ENCODE measurements around the gene KCNAB1. TPM values are rescaled to one million over a fixed set of nuclear protein-coding genes. Genes with fewer than 3 reads are reported as not detected.
A peak's percentile ranks its signal among the peaks of the same experiment; 100 is the strongest.

KCNAB1 gene
- total RNA-seq, 1 donor from 2014 or later = 16.5 TPM

- no peaks in the 10 kb centered on the region for H3K27me3 Mint-ChIP-seq (ENCODE audit: unreplicated experiment)
- no peaks in the 10 kb centered on the region for H3K36me3 Mint-ChIP-seq (ENCODE audit: unreplicated experiment)
- peaks cover 8% of the 10 kb centered on the region for H3K4me1 Mint-ChIP-seq (ENCODE audit: low read depth, unreplicated experiment)
- H3K4me3 Mint-ChIP-seq (ENCODE audit: unreplicated experiment) = no peak overlapping the region
- no peak for DNase-seq
- TF ChIP-seq, protein P1, sequence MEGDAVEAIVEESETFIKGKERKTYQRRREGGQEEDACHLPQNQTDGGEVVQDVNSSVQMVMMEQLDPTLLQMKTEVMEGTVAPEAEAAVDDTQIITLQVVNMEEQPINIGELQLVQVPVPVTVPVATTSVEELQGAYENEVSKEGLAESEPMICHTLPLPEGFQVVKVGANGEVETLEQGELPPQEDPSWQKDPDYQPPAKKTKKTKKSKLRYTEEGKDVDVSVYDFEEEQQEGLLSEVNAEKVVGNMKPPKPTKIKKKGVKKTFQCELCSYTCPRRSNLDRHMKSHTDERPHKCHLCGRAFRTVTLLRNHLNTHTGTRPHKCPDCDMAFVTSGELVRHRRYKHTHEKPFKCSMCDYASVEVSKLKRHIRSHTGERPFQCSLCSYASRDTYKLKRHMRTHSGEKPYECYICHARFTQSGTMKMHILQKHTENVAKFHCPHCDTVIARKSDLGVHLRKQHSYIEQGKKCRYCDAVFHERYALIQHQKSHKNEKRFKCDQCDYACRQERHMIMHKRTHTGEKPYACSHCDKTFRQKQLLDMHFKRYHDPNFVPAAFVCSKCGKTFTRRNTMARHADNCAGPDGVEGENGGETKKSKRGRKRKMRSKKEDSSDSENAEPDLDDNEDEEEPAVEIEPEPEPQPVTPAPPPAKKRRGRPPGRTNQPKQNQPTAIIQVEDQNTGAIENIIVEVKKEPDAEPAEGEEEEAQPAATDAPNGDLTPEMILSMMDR (IDR thresholded peaks at IDR 0.05; ENCODE audit: partially characterized antibody, unreplicated experiment) = no peak
- no peaks in the 10 kb centered on the region for H3K9me3 Mint-ChIP-seq (ENCODE audit: unreplicated experiment)
- H3K27ac Mint-ChIP-seq (ENCODE audit: unreplicated experiment) = no peak overlapping the region
Measured at GRCh38 chr3:156341332-156341731, 221.0 kb downstream of the KCNAB1 start.

- peaks cover 8% of the 10 kb centered on the region for H3K4me1 Mint-ChIP-seq (ENCODE audit: low read depth, unreplicated experiment)
- DNase-seq = no peak
Measured at GRCh38 chr3:156341831-156342416, 221.5 kb downstream of the KCNAB1 start.

GRCh38 chr3:156344215-156344614 is 223.8 kb downstream of the KCNAB1 start:
- Mint-ChIP-seq H3K36me3 (ENCODE audit: unreplicated experiment) (no peaks in the 10 kb centered on the region), H3K27me3 (ENCODE audit: unreplicated experiment) (no peaks in the 10 kb centered on the region), H3K27ac (ENCODE audit: unreplicated experiment) (peak overlapping the region; percentile 29), H3K9me3 (ENCODE audit: unreplicated experiment) (no peaks in the 10 kb centered on the region), H3K4me1 (ENCODE audit: low read depth, unreplicated experiment) (peaks cover 8% of the 10 kb centered on the region), H3K4me3 (ENCODE audit: unreplicated experiment) (no peak overlapping the region)
- TF ChIP-seq, protein P1 (IDR thresholded peaks at IDR 0.05; ENCODE audit: partially characterized antibody, unreplicated experiment) = no peak
- no peak for DNase-seq

More at GRCh38 chr3:156341831-156342416, 221.5 kb downstream of the KCNAB1 start:
- no peaks in the 10 kb centered on the region for H3K36me3 Mint-ChIP-seq (ENCODE audit: unreplicated experiment)
- H3K9me3 Mint-ChIP-seq (ENCODE audit: unreplicated experiment) = no peaks in the 10 kb centered on the region
- no peak overlapping the region for H3K4me3 Mint-ChIP-seq (ENCODE audit: unreplicated experiment)
- no peaks in the 10 kb centered on the region for H3K27me3 Mint-ChIP-seq (ENCODE audit: unreplicated experiment)
- no peak overlapping the region for H3K27ac Mint-ChIP-seq (ENCODE audit: unreplicated experiment)
- TF ChIP-seq, protein P1 (IDR thresholded peaks at IDR 0.05; ENCODE audit: partially characterized antibody, unreplicated experiment) = no peak

DNA sequence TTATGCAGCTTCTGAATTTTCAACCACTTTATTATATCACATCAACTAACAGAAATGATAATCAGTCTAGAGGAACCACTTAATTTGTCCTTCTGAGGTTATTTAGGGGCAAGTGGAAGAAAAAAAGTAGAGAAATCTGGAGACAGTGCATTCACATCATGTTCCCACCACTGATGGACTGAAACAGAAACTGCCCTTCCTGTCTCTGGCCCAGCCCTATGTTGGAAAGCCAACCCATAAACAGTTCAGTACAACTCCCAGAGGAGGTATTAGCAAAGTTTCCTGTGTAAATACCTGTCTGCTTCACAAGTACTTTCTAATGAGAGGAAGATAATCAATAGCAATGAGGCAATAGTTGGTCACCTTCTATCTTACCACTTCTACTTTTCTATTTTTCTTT is 228.7 kb downstream of the KCNAB1 start:
- Mint-ChIP-seq H3K9me3 (ENCODE audit: unreplicated experiment) (no peaks in the 10 kb centered on the region), H3K4me3 (ENCODE audit: unreplicated experiment) (no peak overlapping the region), H3K27ac (ENCODE audit: unreplicated experiment) (no peak overlapping the region), H3K4me1 (ENCODE audit: low read depth, unreplicated experiment) (peaks cover 4% of the 10 kb centered on the region), H3K27me3 (ENCODE audit: unreplicated experiment) (no peaks in the 10 kb centered on the region), H3K36me3 (ENCODE audit: unreplicated experiment) (no peaks in the 10 kb centered on the region)
- TF ChIP-seq, protein P1 (IDR thresholded peaks at IDR 0.05; ENCODE audit: partially characterized antibody, unreplicated experiment) = no peak
- DNase-seq = no peak

GRCh38 chr3:156349978-156350377 is 229.6 kb downstream of the KCNAB1 start:
- TF ChIP-seq, protein P1 (IDR thresholded peaks at IDR 0.05; ENCODE audit: partially characterized antibody, unreplicated experiment) = no peak
- Mint-ChIP-seq H3K27ac (ENCODE audit: unreplicated experiment) (no peak overlapping the region), H3K4me1 (ENCODE audit: low read depth, unreplicated experiment) (peaks cover 2% of the 10 kb centered on the region), H3K27me3 (ENCODE audit: unreplicated experiment) (no peaks in the 10 kb centered on the region), H3K36me3 (ENCODE audit: unreplicated experiment) (no peaks in the 10 kb centered on the region), H3K9me3 (ENCODE audit: unreplicated experiment) (no peaks in the 10 kb centered on the region), H3K4me3 (ENCODE audit: unreplicated experiment) (no peak overlapping the region)
- no peak for DNase-seq
